GOT3 (cell line): ENCODE data around the gene FOXN4.

ENCODE experiments used
- DNase-seq: peaks from one replicate; lab custom pipeline; 2025; ENCODE audit warnings: mixed read lengths; lab: John Stamatoyannopoulos, UW

FOXN4 gene

DNA sequence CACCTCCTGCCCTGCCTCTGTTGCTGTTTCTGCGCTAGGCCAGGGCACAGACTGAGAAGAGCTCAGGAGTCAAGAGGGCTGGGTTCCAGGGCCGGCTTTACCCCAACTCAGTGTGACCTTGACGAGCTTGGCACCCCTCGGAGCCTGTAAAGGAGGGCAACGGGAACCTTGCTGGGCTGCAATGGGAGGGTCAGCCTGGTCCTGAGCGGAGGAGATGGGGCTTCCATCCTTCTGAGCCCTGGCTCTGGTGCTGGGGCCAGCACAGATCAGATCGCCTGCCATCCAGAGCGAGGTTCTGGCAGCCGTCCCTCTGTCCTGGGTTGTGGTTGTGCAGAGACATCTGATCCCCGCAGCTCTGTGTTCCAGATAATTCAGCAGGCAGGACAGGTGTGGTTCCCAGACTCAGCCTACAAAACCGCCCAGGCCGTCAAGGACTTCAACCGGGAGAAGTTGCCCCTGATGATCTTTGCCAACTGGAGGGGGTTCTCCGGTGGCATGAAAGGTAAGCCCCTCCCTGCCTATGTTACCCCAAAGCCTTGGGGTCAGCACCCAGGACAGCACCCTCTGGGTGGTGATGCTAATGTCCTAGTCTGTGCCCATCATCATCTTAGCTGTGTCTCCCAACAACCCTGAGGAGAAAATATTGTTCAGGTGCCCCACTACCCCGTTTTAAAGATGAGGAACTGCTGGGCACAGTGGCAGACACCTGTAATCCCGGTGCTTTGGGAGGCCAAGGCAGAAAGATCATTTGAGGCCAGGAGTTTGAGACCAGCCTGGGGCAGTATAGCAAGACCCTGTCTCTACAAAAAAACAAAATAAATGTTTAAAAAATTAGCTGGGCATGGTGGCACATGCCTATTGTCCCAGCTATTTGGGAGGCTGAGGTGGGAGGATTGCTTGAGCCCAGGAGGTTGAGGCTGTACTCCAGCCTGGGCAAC lies 50.2 kb downstream of the FOXN4 start:
- DNase-seq: no peak

DNA sequence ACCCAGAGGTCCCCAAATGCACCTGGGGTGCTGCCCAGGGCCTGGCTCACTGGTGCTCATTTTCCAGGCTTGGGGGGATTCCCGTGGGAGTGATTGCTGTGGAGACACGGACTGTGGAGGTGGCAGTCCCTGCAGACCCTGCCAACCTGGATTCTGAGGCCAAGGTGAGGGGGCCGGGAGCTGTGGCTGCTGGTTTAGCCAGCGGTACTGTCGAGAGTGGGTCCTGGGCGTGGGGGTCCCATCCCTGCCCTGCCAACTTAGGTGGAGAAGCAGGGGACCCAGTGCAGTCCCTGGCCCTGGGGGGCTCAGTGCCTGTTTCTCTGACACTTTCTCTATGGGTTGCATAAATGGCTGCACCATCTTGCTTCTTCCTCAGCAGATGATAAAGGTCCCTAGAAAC lies 50.9 kb downstream of the FOXN4 start:
- DNase-seq: no peak

DNA sequence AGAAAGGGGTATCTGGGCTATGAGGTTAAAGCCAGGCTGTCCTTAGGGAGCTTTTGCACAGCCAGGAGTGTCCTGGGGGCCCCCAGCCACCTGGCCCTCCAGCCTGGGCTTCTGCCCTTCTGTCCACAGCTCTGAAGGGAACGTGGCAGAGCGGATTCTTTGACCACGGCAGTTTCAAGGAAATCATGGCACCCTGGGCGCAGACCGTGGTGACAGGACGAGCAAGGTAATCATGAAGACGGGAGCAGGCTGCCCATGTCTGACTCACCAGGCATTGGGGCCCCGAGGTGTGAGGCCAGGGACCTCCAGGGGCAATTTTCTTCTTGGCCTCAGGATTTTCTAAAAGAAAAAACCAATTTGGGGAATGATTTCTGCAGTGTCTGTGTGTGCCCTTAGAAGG lies 53.1 kb downstream of the FOXN4 start:
- no peak for DNase-seq

DNA sequence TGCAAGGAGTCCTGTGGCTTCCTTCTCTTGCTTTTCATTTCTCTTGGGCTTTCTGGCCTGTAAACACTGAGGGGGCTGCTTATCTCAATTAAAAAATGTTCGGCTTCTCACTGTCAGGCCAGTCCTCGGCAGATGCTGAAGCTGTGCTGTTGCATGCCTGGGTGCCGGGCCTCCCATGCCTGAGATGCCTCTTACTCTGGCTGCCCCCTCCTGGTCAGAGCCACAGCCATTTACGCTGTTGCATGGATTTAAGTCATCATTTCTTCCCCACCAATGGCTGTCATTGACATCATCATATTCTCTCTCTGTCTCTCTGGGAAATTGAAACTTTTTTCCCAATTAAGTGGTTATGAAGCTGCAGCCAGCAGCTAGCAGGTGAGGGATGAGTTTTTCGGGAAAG lies 53.7 kb downstream of the FOXN4 start:
- no peak for DNase-seq

DNA sequence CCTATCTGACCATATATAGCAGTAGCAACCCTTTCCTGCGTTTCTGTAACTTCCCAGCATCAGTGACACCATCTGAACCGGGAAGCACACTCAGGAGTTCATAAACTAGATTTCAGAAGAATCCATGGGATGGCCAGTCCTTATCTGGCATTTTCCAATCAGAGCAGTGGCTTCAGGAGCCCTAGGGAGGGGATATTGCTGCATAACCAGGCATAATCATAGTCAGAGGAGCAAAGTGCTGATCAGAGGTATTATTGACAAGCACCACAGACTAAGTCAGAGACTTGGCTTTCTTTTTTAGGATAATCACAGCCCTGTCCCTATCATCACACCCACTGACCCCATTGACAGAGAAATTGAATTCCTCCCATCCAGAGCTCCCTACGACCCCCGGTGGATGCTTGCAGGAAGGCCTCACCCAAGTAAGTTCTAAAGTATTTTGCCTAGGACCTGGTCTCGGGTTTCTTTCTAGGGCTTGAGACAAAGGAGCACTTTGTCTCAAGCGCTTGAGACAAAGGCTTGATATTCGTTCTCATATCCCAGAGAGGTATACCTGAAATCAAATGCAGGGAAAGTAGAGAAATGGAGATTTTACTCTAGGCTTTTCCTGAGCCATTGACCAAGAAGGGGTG lies 55.1 kb downstream of the FOXN4 start:
- DNase-seq: no peak

DNA sequence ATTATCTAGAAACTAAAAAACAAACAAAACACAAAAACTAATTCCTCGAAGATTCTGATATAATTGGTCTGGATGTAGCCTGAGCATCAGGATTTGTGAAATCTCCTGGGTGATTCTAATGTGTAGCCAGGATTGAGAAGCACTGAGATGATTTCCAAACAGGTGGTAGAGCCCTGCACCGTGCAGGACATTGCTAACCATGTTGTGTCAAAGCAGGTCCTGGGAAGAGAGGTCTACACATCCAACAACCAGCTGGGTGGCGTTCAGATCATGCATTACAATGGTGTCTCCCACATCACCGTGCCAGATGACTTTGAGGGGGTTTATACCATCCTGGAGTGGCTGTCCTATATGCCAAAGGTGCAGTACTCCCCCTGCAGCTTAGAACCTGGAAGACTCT lies 56.3 kb downstream of the FOXN4 start:
- DNase-seq: no peak

DNA sequence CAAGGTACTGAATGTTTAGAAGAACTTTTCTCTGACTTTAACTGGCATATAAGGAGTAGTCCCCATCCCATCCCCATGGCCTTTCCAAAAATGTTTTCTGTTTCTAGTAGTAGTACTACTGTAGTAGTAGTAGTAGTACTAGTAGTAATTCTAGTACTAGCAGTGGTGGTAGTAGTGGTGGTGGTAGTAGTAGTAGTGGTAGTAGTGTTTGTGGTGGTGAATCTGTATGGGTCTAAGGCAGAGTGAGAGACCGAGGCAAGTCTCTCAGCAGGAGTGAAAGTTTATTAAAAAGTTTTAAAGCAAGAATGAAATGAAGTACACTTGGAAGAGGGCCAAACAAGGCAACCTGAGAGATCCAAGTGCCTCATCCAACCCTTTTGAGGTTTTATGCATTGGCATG lies 58.6 kb downstream of the FOXN4 start:
- DNase-seq: no peak

DNA sequence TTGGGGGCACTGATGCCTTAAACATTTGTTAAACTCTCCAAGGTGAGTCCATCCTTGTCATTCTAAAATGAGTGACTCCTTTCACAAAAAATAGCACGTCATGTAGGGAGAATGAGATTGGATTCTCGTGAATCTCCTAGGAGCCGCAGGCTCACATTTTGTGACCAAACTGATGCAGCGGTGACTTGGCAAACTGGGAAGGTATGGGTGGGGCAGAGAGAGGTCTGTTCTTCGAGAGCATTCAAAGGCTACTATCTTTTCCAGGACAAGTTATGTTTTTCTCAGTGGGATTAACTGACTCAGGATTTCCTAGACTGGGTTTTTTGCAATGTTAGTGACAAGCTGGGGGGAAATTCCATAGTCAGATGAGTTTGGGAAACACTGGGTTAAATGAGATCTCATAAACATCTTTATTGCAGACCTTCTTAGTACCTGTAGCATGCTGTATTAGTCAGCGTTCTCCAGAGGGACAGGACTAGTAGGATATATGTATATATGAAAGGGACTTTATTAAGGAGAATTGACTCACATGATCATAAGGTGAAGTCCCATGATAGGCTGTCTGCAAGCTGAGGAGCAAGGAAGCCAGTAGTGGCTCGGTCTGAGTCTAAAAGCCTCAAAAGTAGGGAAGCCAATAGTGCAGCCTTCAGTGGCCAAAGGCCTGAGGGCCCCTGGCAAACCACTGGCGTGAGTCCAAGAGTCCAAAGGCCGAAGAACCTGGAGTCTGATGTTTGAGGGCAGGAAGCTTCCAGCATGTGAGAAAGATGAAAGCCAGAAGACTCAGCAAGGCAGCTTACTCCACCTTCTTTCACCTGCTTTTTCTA lies 61.0 kb downstream of the FOXN4 start:
- DNase-seq: no peak

DNA sequence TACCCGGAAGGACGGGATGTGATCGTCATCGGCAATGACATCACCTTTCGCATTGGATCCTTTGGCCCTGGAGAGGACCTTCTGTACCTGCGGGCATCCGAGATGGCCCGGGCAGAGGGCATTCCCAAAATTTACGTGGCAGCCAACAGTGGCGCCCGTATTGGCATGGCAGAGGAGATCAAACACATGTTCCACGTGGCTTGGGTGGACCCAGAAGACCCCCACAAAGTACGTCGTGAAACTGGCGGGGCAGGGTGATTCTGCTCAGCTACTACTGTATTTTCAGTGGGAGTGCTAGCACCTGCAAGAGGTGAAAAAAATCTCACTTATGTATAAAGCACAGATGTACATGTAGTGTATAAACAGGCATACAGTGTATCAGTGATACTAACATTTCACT lies 62.9 kb downstream of the FOXN4 start:
- no peak for DNase-seq

DNA sequence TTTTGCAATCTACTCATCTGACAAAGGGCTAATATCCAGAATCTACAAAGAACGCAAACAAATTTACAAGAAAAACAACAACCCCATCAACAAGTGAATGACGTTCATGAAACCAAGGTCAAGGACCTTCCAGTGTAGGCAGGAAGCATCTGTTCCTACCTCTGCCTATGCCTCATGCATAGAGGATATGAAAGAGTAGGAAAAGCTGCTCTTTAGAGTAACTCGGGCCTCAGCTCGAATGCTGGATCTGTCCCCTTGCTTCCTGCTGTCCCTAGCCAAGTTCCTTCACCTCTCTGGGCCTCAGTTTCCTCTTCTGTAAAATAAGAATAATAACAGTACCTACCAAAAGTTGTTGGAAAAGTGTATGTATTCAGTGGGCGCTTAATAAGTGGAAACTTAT lies 65.0 kb downstream of the FOXN4 start:
- no peak for DNase-seq

DNA sequence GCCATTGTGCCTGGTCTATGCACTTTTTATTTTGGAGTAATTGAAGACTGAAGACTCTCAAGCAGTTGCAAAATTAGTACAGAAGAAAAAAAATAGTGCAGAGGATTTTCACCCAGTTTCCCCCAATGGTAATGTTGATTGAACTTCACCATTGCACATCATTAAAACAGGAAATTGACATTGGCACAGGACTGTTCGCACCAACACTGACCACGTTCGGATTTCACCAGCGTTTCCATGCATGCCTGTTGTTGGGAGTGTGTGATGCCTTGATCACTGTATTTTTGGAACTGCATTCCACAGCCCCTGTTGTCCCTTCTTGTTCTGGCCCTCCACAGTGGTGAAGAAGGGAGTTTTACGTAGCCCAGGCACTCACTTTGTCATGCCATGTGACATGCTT lies 67.1 kb downstream of the FOXN4 start:
- DNase-seq: no peak

DNA sequence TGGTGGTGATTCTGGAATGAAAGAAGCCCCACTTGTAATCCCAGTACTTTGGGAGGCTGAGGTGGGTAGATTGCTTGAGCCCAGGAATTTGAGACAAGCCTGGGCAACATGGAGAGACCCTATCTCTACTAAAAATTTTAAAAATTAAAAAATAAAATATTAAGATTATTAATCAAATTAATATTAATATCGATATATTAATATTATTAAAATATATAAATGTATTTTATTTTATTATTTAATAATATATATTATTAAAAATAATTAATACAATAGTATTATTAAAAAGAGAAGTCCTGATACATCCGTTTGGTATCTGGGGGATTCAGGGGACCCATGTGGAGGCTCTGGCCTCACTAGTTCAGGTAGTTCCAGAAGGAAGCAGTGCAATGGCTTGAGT lies 68.7 kb downstream of the FOXN4 start:
- DNase-seq: no peak

DNA sequence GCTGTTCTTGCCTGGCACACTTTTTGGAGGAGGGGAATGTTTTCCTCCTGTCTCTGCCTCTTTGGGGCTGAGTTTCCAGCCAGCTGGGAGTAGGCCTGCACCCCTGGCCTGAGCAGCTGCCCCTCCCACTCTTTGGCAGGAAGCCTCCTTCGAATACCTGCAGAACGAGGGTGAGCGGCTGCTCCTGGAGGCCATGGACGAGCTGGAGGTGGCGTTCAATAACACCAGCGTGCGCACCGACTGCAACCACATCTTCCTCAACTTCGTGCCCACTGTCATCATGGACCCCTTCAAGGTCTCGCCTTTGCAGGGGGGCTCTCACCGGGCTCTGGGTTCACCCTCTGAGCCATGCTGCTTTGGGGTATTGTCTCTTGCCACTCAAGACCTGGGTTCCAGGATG lies 69.4 kb downstream of the FOXN4 start:
- no peak for DNase-seq

DNA sequence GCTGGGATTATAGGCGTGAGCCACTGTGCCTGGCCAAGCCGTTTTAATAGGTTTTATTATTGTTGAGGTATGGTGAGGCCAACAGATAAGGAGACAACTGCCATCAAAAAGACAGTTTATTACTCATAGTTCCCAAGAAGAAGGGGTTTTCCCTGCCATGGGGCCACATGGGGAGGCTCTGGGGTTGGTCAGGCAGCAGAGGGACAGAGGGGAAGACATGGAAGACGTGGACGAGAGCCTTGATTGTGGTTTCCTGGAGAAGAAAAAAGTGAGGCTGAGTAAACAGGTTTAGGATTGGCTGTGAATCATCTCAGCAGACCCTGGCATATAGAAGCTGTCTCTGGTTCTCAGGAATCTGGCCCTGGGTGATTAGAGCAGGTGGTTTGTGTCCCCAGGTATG lies 69.9 kb downstream of the FOXN4 start:
- DNase-seq: no peak

DNA sequence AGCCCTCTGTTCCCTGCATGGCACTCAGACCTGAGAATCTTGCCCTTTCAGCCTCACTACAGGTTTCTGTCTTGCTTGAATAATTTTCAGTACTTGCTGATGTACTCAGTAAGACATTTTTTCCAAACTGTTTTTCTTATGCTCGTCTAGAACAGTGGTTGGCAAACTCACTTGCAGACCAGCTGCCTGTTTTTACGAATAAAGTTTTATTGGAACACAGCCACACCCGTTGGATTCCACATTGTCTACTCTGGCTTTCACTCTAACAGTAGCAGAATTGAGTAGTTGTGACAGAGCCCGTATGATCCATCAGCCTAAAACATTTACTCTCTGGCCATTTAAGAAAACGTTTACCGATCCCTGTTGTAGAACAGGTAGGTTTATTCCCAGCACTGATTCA lies 72.8 kb downstream of the FOXN4 start:
- no peak for DNase-seq

DNA sequence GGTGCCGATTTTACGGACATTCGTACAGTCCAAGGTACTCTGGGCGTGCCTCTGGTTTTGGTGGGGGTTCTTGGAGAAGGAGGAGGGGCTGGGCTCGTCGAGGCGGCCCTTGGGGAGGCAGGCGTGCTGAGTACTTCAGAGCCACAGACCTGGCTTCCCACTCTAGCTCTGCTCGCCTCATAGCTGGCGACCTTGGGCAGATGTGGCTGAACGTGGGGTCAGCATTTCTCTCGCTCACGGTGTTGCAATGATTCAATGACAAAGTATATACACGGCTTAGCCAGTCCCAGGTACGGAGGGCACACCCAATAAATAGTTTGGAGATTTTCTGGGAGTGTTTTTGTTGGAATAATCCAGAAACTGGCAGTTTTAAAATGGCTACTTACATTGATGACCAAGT lies 75.1 kb downstream of the FOXN4 start:
- no peak for DNase-seq

DNA sequence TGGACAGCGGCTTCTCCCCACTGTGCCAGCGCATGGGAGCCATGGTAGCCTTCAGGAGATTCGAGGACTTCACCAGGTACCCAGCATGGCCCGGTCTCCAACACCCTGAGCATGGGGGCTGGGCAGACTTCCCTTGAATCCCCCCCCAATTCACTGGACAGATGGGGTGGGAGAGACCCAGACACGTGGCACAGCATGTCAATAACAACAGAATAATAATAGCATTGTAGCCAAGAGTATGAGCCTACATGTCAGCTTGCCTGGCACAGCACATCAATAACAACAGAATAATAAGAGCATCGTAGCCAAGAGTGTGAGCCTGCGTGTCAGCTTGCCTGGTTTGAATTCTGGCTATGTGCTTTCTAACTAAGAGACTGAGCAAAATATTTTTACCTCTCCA lies 76.4 kb downstream of the FOXN4 start:
- DNase-seq: no peak

DNA sequence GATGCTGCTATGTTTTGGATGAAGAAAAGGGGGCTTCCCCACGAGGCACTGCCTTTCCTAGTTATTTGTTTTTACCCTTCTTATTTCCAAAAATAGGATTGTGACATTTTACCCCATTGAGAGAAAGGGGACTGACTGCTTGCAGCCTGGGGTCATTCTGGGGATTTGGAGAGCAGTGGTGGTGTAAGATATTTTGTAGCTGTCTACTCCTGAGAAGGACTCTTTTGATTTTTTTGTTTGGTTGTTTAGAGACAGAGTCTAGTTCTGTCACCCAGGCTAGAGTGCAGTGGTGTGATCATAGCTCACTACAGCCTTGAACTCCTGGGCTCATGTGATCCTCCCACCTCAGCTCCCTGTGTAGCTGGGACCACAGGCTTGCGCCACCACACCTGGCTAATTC lies 78.9 kb downstream of the FOXN4 start:
- DNase-seq: no peak

DNA sequence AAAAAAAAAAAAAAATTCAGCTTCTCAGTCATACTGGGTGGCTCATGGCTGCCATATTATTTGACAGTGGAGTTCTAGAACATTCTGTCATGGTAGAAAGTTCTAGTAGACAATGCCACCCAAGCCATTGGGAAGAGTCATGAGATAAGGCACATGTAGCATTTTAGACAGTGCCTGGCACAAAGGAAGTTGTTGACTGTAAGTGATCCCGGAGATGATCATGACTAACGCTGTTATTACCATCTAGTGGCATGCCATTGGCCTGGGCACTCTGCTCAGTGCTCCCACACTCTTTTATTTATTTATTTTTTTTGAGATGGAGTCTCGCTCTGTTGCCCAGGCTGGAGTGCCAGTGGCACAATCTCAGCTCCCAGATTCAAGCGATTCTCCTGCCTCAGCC lies 80.4 kb downstream of the FOXN4 start:
- DNase-seq: no peak
